Retinal pigment epithelial cell (primary cell): Measurements from ENCODE around the gene CEP85.

Experiments
- DNase-seq: peaks from one replicate; pipeline ENCODE4 v3.0.0-alpha.2; 2010; ENCODE audit warnings: low read depth
- H3K4me3 ChIP-seq: 2 replicates; pipeline ENCODE4 v1.5.1; 2011; ENCODE audit warnings: mild to moderate bottlenecking, low read length, control low read depth, moderate library complexity
- TF ChIP-seq, protein P1 (sequence below): conservative IDR thresholded peaks from 2 replicates; pipeline ENCODE4 v1.5.1; 2011; ENCODE audit warnings: low read depth, low read length, control low read depth, inconsistent platforms

CEP85 gene

GRCh38 chr1:26277719-26278118 lies 43.7 kb downstream of the CEP85 start:
- no peak for DNase-seq
- TF ChIP-seq, protein P1, sequence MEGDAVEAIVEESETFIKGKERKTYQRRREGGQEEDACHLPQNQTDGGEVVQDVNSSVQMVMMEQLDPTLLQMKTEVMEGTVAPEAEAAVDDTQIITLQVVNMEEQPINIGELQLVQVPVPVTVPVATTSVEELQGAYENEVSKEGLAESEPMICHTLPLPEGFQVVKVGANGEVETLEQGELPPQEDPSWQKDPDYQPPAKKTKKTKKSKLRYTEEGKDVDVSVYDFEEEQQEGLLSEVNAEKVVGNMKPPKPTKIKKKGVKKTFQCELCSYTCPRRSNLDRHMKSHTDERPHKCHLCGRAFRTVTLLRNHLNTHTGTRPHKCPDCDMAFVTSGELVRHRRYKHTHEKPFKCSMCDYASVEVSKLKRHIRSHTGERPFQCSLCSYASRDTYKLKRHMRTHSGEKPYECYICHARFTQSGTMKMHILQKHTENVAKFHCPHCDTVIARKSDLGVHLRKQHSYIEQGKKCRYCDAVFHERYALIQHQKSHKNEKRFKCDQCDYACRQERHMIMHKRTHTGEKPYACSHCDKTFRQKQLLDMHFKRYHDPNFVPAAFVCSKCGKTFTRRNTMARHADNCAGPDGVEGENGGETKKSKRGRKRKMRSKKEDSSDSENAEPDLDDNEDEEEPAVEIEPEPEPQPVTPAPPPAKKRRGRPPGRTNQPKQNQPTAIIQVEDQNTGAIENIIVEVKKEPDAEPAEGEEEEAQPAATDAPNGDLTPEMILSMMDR = no peak
- no peak overlapping the region for H3K4me3 ChIP-seq

GRCh38 chr1:26278303-26278702 lies 44.3 kb downstream of the CEP85 start:
- DNase-seq = no peak
- TF ChIP-seq, protein P1 = no peak
- no peak overlapping the region for H3K4me3 ChIP-seq

DNA sequence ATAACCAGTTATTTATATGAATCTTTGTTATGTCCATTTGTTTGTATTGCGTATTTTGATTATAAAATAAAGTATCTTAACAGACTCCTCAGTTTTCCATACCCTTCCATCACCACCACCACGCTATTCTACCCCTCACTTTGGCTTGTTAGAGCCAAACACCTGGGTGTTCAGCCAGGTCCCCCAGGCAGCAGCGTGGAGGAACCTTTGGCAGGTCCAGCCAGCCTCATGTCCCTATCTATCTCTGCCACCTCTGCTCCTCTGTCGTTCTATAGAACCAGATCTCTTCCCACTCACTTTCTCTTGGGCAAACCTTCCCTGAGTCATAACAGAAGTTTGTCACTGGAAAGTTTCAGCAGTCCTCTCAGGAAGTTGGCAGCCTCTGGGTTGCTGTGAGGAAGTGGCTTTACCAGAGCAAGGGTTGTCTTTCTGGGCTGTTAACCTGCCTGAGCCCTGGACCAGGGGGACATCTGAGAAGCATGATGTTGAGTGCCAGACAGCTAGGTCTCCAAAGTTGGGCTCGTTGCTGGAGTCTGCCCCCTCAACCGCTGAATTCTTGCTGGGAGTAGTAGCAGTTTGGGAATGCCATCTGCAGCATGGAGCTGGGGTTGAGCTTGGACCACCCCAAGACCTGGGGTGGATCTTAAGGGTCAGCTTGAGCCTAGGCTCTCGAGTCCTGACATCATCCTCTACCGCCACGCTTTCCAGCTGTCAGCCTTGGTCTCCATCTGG lies 44.9 kb downstream of the CEP85 start:
- TF ChIP-seq, protein P1 = no peak
- DNase-seq = no peak
- peak overlapping the region; percentile 70 for H3K4me3 ChIP-seq

GRCh38 chr1:26279456-26280332 lies 45.7 kb downstream of the CEP85 start, which contains the start of gene SH3BGRL3:
Gene SH3BGRL3 (plus strand): TSS chr1:26280086. CDS start chr1:26280156, 70 bp downstream.
- no peak for DNase-seq
- TF ChIP-seq, protein P1 = peak; percentile 59
- peak within 1 kb of the TSS; percentile 70 for H3K4me3 ChIP-seq

GRCh38 chr1:26280333-26281042 lies 46.5 kb downstream of the CEP85 start:
- DNase-seq = no peak
- TF ChIP-seq, protein P1 = no peak
- peak overlapping the region; percentile 70 for H3K4me3 ChIP-seq

DNA sequence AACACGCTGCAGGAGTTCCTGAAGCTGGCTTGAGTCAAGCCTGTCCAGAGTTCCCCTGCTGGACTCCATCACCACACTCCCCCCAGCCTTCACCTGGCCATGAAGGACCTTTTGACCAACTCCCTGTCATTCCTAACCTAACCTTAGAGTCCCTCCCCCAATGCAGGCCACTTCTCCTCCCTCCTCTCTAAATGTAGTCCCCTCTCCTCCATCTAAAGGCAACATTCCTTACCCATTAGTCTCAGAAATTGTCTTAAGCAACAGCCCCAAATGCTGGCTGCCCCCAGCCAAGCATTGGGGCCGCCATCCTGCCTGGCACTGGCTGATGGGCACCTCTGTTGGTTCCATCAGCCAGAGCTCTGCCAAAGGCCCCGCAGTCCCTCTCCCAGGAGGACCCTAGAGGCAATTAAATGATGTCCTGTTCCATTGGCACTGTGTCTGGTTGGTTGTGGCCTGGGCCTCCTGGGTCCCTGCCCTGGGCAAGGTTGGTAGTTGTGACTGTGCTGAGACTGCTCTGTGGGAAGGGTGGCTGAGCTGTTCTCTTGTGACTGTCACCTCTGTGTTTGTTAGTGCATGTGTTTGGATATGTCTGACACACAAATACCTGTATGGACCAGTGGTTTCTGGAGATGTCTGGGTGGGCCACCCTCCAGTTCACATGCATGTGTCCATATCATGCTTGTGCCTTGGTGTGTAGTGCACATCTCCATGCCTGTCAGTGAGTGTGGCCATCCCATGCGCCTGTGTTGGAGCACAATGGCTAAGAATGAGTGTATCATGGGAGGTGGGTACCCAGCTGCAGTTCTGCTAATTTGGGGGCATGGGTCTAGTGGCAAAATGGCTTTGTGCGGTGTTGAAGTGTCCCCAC lies 47.3 kb downstream of the CEP85 start:
- no peak overlapping the region for H3K4me3 ChIP-seq
- TF ChIP-seq, protein P1 = no peak
- no peak for DNase-seq
